ENCODE data around the gene SH2D7.
A peak's percentile ranks its signal among the peaks of the same experiment; 100 is the strongest.

The SH2D7 gene

DNA sequence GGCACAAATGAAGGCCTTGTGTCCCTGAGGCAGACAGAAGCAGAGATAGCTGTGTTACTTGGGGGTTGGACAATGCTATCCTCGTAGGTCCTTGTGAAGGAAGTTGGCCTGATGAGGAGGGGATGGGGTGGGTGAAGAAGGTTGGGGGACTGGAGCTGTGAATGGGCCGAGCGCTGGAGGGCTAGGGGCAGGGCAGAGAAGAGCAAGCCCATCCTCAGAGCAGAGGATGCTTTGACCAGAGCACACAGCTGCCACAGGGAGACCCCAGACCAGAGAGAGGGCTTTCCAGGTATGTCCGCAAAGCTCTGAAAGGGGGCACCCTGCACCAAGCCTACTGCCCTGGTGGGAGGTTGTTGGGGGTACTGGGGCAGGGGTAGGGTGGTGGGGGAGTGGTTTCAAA is 9.2 kb upstream of the SH2D7 start:
- TF ChIP-seq, protein P1, sequence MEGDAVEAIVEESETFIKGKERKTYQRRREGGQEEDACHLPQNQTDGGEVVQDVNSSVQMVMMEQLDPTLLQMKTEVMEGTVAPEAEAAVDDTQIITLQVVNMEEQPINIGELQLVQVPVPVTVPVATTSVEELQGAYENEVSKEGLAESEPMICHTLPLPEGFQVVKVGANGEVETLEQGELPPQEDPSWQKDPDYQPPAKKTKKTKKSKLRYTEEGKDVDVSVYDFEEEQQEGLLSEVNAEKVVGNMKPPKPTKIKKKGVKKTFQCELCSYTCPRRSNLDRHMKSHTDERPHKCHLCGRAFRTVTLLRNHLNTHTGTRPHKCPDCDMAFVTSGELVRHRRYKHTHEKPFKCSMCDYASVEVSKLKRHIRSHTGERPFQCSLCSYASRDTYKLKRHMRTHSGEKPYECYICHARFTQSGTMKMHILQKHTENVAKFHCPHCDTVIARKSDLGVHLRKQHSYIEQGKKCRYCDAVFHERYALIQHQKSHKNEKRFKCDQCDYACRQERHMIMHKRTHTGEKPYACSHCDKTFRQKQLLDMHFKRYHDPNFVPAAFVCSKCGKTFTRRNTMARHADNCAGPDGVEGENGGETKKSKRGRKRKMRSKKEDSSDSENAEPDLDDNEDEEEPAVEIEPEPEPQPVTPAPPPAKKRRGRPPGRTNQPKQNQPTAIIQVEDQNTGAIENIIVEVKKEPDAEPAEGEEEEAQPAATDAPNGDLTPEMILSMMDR (conservative IDR thresholded peaks at IDR 0.05; ENCODE audit: low read depth, low read length) = no peak
- H3K4me3 ChIP-seq (ENCODE audit: low read depth, low read length) = no peak overlapping the region
- DNase-seq (ENCODE audit: low read depth) = no peak

DNA sequence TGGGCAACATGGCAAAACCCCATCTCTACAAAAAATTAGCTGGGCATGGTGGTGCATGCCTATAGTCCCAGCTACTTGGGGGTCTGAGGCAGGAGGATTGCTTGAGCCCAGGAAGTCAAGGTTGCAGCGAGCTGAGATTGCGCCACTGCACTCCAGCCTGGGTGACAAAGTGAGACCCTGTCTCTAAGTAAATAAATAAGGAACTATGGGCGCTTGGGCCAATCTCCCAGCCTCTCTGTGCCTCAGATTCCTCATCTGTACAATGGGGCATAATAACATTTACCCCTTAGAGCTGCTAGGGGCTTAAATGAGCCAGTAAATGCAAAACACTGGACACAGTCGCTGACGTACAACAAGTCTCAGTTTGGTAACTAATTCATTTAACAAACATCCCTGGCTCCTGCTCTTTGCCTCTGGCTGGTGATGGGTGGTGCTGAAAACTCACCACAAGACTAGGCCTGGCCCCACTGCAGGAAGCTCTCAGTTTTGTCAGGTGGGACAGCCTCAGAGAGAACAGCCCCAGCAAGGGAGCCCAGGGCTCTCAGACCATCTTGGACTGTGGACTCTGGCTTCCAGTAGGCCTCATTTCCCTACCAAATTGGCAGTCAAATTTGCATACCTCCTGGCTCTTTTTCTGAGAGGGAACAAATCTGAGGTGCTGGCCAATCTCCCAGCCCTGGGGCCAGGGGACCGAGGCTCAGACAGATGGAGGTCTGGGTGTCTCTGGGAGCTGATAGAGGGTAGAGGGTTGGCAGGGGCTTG is 8.5 kb upstream of the SH2D7 start:
- TF ChIP-seq, protein P1 (conservative IDR thresholded peaks at IDR 0.05; ENCODE audit: low read depth, low read length) = no peak
- no peak for DNase-seq (ENCODE audit: low read depth)
- no peak overlapping the region for H3K4me3 ChIP-seq (ENCODE audit: low read depth, low read length)

DNA sequence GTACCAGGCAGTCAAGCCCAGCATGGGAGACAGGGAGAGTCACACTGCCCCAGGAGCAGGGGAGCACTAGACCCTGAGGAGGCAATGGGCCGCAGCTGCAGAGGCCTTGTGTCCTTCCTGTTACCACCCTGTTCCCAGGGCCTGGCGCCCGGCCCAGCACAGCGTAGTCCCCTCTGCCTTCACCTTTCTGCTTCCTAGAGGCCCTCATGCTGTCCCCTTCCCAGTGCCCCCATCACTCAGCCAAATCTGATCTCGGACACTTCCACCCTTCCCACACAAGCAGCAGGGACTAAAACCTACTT is 8.0 kb upstream of the SH2D7 start:
- H3K4me3 ChIP-seq (ENCODE audit: low read depth, low read length) = no peak overlapping the region
- TF ChIP-seq, protein P1 (conservative IDR thresholded peaks at IDR 0.05; ENCODE audit: low read depth, low read length) = no peak
- DNase-seq (ENCODE audit: low read depth) = no peak

DNA sequence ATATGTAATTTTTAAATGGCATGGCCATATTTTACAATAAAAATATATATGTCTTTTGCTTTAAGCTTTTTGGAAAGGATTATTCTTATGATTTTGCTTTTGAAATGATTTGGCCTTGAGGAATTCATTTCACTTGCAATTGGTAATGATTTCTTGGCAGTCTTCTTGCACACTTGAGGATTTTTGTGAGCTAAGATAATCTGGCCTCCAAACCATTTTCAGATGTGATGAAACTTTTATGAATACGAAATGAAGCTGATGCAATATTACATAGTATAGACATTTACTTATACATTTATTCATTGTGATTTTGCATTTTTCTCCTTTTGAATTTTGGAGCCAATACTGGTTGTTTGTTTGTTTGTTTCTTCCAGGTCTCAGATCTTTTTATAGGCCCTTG is 6.4 kb upstream of the SH2D7 start:
- H3K4me3 ChIP-seq (ENCODE audit: low read depth, low read length) = no peak overlapping the region
- TF ChIP-seq, protein P1 (conservative IDR thresholded peaks at IDR 0.05; ENCODE audit: low read depth, low read length) = no peak
- peak; percentile 85 for DNase-seq (ENCODE audit: low read depth)

DNA sequence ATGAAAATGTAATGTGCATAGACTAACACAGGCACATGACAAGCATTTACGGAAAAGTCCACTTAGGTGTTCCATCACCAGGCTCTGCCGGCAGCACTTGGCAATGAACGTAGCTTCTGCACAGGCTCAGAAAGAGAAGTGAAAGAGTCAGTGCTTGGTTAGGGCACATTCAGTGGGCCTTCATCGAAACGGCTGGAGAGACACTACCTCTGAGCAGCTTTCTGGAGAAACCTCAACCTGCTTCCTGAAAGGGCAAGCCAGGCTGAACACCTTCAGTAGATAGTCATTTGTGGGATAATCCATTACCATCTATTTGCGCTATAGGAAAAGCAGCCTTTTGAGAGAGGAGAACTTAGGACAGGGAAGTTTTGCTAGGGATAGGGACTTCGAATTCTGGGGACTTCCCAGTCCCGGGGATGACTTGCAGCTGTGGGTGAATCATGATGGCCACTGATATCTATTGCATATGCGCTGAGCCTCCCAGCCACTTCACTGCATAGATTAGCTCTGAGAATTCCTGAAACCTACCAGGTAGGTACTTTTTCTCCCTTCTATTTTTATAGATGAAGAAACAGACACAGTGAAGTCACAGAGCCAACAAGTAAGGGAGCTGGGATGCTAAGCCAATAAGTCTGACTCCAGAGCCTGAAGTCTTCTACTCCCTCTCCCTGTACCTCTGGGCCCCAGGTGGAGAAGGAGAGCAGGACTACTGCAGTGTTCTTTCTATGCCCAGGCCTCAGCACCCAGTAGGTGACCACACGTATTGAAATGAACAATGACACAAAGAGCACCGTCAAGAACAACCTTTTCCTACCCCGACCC is 4.2 kb upstream of the SH2D7 start:
- no peak for DNase-seq (ENCODE audit: low read depth)

DNA sequence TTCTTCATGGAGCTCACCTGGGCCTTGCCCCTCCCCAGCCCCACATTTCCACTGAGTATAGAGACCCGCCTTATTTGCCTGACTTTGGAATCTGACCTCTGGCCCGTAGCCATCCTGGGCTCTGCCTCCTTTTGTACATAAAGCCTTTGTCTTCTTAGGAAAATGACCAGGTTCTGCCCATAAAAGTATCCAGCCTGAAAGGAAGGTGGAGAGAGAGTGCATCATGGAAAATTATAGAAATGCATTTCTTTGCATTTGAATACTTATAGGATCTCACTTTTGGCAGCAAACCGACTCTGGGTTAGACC is 3.6 kb upstream of the SH2D7 start:
- DNase-seq (ENCODE audit: low read depth) = no peak
- TF ChIP-seq, protein P1 (conservative IDR thresholded peaks at IDR 0.05; ENCODE audit: low read depth, low read length) = no peak
- no peak overlapping the region for H3K4me3 ChIP-seq (ENCODE audit: low read depth, low read length)

More for the DNA sequence above, 4.2 kb upstream of the SH2D7 start:
- no peak overlapping the region for H3K4me3 ChIP-seq (ENCODE audit: low read depth, low read length)
- TF ChIP-seq, protein P1 (conservative IDR thresholded peaks at IDR 0.05; ENCODE audit: low read depth, low read length) = no peak

Measured in choroid plexus epithelial cell (primary cell).